HepG2 (cell line): ENCODE measurements around the gene COX7A1. TPM values are rescaled to one million over a fixed set of nuclear protein-coding genes. Genes with fewer than 3 reads are reported as not detected.

ENCODE experiments used
- EP300 ChIP-seq, 3 experiments: sonication (generic) in 1 of 3; formaldehyde crosslinking in 1 of 3; IDR thresholded peaks; 2 replicates each; pipeline versions ENCODE4 v1.5.1 to v1.6.1; 2011 to 2020; ENCODE audit warnings: low read depth in 2 of 3, low read length in 2 of 3, borderline replicate concordance in 1 of 3, improper control_type of control experiment in 1 of 3, mild to moderate bottlenecking in 1 of 3, missing genetic modification reagents in 1 of 3, moderate library complexity in 1 of 3
- JUNB ChIP-seq: sonication (generic); formaldehyde crosslinking; IDR thresholded peaks from 2 replicates; pipeline ENCODE4 v1.8.0; 2022; ENCODE audit warnings: missing genetic modification reagents, mild to moderate bottlenecking, borderline replicate concordance
- SMARCE1 ChIP-seq: fragments of 450-650 bp; IDR thresholded peaks from 2 replicates; pipeline ENCODE4 v1.6.1; 2017; ENCODE audit warnings: borderline replicate concordance
- SOX5 ChIP-seq: IDR thresholded peaks from 2 replicates; pipeline ENCODE4 v1.6.1; 2016; ENCODE audit warnings: borderline replicate concordance
- ZFP82 ChIP-seq: sonication (generic); formaldehyde crosslinking; IDR thresholded peaks from 2 replicates; pipeline ENCODE4 v1.5.1; 2020; ENCODE audit warnings: mild to moderate bottlenecking, missing genetic modification reagents, borderline replicate concordance
- ZNF230 ChIP-seq: sonication (generic); formaldehyde crosslinking; IDR thresholded peaks from 2 replicates; pipeline ENCODE4 v1.4.0; 2020; ENCODE audit warnings: mild to moderate bottlenecking, missing genetic modification reagents
- ZNF274 ChIP-seq: sonication (generic); formaldehyde crosslinking; IDR thresholded peaks from 2 replicates; pipeline ENCODE4 v1.5.1; 2020; ENCODE audit warnings: mild to moderate bottlenecking, missing genetic modification reagents
- ZNF292 ChIP-seq: sonication (generic); formaldehyde crosslinking; IDR thresholded peaks from 2 replicates; pipeline ENCODE4 v1.8.1; 2022; ENCODE audit warnings: mild to moderate bottlenecking, low read depth, missing genetic modification reagents, borderline replicate concordance
- ZNF558 ChIP-seq: sonication (generic); formaldehyde crosslinking; IDR thresholded peaks from 2 replicates; pipeline ENCODE4 v1.9.0; 2022; ENCODE audit warnings: mild to moderate bottlenecking, missing genetic modification reagents, borderline replicate concordance
- polyA plus RNA-seq, 8 experiments: library from polyadenylated mRNA; depleted of rRNA in 3 of 8; stranded (reverse) in 7 of 8; unstranded in 1 of 8; fragments of >200 nt; fragmentation: Illumina TruSeq in 4 of 8; extraction: Trizol in 4 of 8; gene quantifications; 2 replicates each; pipeline versions ENCODE4 v1.2.1 to v1.2.3, GENCODE V29; 2011 to 2016; ENCODE audit warnings: low read depth in 4 of 8, missing spikeins in 1 of 8, mixed read lengths in 1 of 8; ENCODE audit not compliant: insufficient read depth in 1 of 8
- total RNA-seq, 5 experiments: library from RNA; depleted of rRNA; stranded (reverse); fragments of >200 nt; fragmentation: Illumina TruSeq; extraction: Trizol; gene quantifications; 2 replicates each; pipeline ENCODE4 v1.2.3, GENCODE V29; 2016; ENCODE audit warnings: low read depth in 1 of 5
- TF ChIP-seq, protein P1 (sequence below): sonication (generic); formaldehyde crosslinking; IDR thresholded peaks from 2 replicates; pipeline ENCODE4 v1.5.1; 2020; ENCODE audit warnings: mild to moderate bottlenecking, missing genetic modification reagents, moderate library complexity
- TF ChIP-seq, protein P2 (sequence below): sonication (generic); formaldehyde crosslinking; IDR thresholded peaks from 2 replicates; pipeline ENCODE4 v1.5.1; 2020; ENCODE audit warnings: missing genetic modification reagents, mild to moderate bottlenecking, borderline replicate concordance
- TF ChIP-seq, protein P3 (sequence below): IDR thresholded peaks from 2 replicates; pipeline ENCODE4 v1.6.1; 2016
- TF ChIP-seq, protein P4 (sequence below): sonication (generic); formaldehyde crosslinking; IDR thresholded peaks from 2 replicates; pipeline ENCODE4 v1.4.0; 2020; ENCODE audit warnings: missing genetic modification reagents

Gene COX7A1
- total and polyA plus RNA-seq, 2 of the 13 experiments (the other 11 are each of a cell fraction or from before 2014, with no cell fraction given), result not detected

DNA sequence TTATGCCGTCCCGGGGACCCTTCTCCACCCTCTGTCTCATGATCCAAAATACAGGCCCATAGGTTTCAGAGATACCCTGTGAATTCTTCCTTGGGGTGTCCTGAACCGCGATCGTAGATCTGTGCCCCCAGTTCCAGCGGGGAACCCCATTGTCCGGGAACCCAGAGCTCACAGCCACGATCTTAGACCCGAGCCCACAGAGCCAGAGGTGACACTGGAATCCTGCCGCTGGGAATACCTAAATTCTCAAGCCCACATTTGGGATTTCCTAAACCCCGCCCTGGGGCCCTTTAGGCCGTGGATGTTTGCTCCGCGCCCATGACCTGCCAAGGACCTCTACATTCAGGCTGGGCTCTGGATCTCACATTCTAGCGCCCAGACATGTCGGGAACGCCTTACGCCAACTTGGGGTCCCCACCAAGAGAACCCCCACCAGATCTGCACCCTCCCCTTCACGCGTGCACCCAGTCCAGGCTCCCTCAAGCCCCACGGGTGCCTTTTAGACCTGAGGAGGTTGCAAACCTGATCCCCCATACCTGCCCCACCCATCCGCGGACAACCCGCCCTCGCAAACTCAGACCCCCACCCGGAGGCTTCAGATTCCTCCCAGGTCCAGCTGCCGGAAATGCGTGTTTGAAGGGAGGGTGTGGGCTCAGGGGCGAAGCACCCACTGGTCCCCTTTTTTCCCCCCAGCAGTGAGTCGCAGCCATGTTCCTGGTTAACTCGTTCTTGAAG is 11.8 kb downstream of the COX7A1 start (continued):
- TF ChIP-seq, protein P1, sequence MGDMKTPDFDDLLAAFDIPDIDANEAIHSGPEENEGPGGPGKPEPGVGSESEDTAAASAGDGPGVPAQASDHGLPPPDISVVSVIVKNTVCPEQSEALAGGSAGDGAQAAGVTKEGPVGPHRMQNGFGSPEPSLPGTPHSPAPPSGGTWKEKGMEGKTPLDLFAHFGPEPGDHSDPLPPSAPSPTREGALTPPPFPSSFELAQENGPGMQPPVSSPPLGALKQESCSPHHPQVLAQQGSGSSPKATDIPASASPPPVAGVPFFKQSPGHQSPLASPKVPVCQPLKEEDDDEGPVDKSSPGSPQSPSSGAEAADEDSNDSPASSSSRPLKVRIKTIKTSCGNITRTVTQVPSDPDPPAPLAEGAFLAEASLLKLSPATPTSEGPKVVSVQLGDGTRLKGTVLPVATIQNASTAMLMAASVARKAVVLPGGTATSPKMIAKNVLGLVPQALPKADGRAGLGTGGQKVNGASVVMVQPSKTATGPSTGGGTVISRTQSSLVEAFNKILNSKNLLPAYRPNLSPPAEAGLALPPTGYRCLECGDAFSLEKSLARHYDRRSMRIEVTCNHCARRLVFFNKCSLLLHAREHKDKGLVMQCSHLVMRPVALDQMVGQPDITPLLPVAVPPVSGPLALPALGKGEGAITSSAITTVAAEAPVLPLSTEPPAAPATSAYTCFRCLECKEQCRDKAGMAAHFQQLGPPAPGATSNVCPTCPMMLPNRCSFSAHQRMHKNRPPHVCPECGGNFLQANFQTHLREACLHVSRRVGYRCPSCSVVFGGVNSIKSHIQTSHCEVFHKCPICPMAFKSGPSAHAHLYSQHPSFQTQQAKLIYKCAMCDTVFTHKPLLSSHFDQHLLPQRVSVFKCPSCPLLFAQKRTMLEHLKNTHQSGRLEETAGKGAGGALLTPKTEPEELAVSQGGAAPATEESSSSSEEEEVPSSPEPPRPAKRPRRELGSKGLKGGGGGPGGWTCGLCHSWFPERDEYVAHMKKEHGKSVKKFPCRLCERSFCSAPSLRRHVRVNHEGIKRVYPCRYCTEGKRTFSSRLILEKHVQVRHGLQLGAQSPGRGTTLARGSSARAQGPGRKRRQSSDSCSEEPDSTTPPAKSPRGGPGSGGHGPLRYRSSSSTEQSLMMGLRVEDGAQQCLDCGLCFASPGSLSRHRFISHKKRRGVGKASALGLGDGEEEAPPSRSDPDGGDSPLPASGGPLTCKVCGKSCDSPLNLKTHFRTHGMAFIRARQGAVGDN (CRISPR knock-in tag), result no peak
- TF ChIP-seq, protein P2, sequence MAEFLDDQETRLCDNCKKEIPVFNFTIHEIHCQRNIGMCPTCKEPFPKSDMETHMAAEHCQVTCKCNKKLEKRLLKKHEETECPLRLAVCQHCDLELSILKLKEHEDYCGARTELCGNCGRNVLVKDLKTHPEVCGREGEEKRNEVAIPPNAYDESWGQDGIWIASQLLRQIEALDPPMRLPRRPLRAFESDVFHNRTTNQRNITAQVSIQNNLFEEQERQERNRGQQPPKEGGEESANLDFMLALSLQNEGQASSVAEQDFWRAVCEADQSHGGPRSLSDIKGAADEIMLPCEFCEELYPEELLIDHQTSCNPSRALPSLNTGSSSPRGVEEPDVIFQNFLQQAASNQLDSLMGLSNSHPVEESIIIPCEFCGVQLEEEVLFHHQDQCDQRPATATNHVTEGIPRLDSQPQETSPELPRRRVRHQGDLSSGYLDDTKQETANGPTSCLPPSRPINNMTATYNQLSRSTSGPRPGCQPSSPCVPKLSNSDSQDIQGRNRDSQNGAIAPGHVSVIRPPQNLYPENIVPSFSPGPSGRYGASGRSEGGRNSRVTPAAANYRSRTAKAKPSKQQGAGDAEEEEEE, result no peak
- no peak for TF ChIP-seq ZNF292
- TF ChIP-seq SMARCE1, result no peak
- TF ChIP-seq EP300 (IDR thresholded peaks at IDR 0.05; ENCODE audit: low read depth in 2 of 2, low read length in 2 of 2), result no peak
- TF ChIP-seq EP300 (CRISPR knock-in tag; IDR thresholded peaks at IDR 0.05; ENCODE audit: borderline replicate concordance), result no peak
- TF ChIP-seq ZNF558 (CRISPR knock-in tag), result no peak; the same call in 1 of the 2 replicates
- no peak for TF ChIP-seq SOX5 (CRISPR knock-in tag)
- no peak for TF ChIP-seq ZFP82 (CRISPR knock-in tag)
- TF ChIP-seq, protein P3, sequence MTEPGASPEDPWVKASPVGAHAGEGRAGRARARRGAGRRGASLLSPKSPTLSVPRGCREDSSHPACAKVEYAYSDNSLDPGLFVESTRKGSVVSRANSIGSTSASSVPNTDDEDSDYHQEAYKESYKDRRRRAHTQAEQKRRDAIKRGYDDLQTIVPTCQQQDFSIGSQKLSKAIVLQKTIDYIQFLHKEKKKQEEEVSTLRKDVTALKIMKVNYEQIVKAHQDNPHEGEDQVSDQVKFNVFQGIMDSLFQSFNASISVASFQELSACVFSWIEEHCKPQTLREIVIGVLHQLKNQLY (CRISPR knock-in tag), result no peak
- no peak for TF ChIP-seq ZNF230 (CRISPR knock-in tag)
- TF ChIP-seq JUNB (CRISPR knock-in tag), result no peak
- TF ChIP-seq, protein P4, sequence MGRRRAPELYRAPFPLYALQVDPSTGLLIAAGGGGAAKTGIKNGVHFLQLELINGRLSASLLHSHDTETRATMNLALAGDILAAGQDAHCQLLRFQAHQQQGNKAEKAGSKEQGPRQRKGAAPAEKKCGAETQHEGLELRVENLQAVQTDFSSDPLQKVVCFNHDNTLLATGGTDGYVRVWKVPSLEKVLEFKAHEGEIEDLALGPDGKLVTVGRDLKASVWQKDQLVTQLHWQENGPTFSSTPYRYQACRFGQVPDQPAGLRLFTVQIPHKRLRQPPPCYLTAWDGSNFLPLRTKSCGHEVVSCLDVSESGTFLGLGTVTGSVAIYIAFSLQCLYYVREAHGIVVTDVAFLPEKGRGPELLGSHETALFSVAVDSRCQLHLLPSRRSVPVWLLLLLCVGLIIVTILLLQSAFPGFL, result no peak
- TF ChIP-seq ZNF274, result 0 out of 2 replicates have a peak, but pooled peaks have one; percentile 19
